IPS-11a (cell line): ENCODE data around the gene DPP10.

Experiments used
- H3K4me3 ChIP-seq: one replicate; pipeline ENCODE4 v1.5.1; 2013; ENCODE audit warnings: low read depth, low read length, control low read depth

The DPP10 gene

GRCh38 chr2:114789989-114790388, 347.5 kb downstream of the DPP10 start:
- no peak overlapping the region for H3K4me3 ChIP-seq

GRCh38 chr2:114797540-114797939, 355.1 kb downstream of the DPP10 start:
- no peak overlapping the region for H3K4me3 ChIP-seq

DNA sequence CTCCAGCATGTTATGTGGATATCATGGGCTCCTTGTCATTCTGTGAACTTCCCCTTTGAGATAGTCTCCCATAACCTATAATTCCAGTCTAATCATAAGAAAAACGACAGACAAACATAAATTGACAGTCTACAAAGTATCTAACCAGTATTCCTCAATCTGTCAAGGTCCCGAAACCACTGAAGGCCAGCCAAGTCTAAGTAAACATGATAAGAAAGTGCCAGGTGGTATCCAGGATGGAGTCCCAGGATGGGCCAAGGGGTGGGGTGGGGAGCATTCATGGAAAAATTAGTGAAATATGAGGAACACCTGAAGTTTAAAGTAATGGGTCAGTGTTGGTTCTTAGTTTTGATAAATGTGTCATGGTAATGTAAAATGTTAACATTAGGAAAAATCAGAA, 355.5 kb downstream of the DPP10 start:
- no peak overlapping the region for H3K4me3 ChIP-seq

DNA sequence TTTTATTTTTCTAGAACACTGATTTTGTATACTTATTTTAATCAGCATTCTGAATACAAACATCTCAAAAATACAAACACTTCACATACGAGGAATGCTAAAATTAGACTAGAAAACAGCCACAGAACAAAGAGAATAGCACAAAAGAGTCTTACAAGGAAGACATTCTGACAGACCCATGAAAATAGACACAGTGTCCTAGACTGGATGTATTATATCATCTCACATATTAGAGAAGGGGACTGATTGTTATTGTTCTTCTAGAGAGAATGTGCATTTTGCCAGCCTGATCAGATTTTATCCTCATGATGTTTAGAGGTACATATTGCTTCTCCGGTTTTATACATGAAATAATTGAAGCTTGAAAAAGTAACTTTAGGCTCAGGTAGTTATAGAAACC, 357.9 kb downstream of the DPP10 start:
- no peak overlapping the region for H3K4me3 ChIP-seq

DNA sequence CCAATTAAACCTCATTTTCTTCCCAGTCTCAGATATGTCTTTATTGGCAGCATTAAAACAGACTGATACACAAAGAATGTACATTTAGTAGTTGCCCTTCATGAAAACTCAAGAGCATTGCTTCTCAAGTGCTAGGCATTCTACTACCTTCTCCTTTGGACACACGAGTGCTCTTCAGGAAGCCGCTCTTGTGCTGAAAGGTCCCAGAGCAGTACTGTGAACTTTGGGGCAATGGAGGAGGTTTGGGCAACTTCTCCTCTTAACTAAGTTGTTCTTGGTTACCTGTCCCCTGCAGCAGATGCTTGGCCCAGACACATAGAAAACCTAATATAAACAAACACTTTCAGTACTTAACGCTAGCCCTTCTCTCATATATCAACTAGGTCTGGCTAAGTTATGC, 362.8 kb downstream of the DPP10 start:
- H3K4me3 ChIP-seq = no peak overlapping the region

GRCh38 chr2:114810092-114810491, 367.7 kb downstream of the DPP10 start:
- H3K4me3 ChIP-seq = no peak overlapping the region

DNA sequence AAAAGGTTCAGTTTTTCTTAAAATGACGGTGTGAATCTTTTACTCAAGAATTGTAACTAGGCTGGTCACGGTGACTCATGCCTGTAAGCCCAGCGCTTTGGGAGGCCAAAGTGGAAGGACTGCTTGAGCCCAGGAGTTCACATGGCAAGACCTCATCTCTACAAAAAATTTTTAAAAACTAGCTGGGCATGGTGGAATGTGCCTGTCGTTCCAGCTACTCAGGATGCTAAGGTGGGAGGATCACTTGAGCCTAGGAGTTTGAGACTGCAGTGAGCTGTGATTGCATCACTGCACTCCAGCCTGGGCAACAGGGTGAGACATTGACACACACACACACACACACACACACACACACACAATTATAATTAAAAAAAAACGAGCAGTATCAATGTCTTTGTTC, 369.8 kb downstream of the DPP10 start:
- H3K4me3 ChIP-seq = no peak overlapping the region

DNA sequence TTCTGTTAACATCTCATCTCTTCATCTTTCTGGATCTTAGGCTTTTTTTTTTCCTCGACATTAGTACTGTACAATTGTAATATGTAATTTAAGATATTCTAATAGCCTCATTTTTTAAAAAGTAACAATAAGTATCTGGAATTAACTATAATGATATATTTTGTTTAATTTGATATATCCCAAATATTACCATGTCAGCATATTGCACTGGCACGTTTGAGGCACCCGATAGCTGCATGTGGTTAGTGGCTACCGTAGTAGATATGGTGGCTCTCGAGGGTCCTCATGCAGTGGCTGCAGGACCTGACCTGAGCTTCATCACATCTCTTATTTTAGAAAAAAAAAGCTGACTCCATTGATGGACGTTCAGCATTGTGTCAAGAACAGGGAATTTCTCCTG, 371.9 kb downstream of the DPP10 start:
- no peak overlapping the region for H3K4me3 ChIP-seq

- no peak overlapping the region for H3K4me3 ChIP-seq
Observed at GRCh38 chr2:114821055-114821454, 378.6 kb downstream of the DPP10 start.

DNA sequence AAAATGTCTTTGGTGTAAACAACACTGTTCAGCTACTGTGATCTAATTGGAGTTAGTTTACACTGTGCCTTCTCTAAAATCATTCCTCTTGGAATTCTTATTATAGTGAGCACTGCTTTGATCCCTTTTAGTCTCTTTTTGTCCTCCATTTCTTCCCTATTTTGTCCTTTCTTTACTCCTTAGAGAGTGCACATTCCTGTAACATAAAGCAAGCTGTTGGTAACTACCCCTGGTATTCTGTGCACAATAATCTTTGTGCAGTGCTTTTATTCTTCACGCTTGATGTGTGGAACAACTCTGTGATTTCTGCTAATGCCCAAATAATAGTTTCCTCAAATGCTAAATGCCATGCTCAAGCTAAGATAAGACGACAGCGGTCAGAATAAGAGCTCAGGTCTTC, 401.5 kb downstream of the DPP10 start:
- H3K4me3 ChIP-seq = no peak overlapping the region

- no peak overlapping the region for H3K4me3 ChIP-seq
Observed at GRCh38 chr2:114857196-114857595, 414.8 kb downstream of the DPP10 start.

DNA sequence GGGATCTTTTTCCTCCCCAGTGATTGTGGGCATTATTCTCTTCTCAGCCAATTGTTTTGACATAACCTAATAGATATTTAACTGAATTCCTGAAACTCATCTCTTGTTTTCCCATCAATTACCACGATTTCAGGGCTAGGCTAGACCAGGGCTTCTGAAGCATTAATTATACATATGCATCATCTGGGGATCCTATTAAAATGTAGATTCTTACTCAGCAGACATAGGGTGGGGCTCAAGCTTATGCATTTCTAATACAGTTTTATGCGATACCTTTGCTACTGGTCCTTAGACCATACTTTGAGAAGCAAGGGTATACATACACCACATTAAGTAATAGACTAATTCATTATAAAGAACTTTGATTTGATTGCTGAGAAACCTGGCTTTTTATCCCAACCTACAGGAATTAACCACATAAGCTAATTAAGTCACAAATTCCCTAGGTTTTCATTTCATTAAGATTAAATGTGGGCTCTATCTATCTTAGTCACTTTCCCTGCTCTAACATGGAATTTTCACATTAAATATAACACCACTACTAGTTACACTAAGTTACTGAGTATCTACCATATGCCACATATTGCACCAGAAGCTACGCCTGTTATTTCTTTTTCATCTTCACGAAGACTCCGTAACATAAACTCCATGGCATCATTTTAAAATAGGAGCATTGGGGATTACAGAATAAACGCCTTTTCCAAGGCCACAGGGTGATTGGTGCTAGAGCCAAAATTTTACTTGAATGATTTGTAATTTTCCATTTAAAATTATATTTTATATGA, 417.5 kb downstream of the DPP10 start:
- H3K4me3 ChIP-seq = no peak overlapping the region

- no peak overlapping the region for H3K4me3 ChIP-seq
Observed at GRCh38 chr2:114862243-114862642, 419.8 kb downstream of the DPP10 start.

GRCh38 chr2:114864901-114865300, 422.5 kb downstream of the DPP10 start:
- H3K4me3 ChIP-seq = no peak overlapping the region

DNA sequence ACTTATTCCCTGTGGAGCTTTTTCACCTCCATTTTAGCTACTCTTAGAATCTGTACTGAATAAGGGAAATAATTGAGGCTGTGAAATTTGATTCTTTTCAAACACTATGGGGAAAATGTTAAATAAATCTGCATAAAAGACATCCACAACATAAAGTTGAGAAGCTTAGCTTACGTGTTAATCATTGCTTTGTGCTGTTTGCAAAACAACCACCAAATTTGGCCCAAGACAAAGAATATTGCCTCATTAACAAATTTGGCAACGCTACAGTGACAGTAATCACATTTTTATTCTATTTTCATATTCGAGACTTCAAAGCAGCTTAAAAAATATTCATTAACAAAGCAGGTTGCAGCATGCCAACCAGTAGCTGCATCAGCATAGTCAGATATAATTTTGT, 437.6 kb downstream of the DPP10 start:
- no peak overlapping the region for H3K4me3 ChIP-seq

GRCh38 chr2:114919985-114920384, 477.5 kb downstream of the DPP10 start:
- no peak overlapping the region for H3K4me3 ChIP-seq

GRCh38 chr2:114922076-114922475, 479.6 kb downstream of the DPP10 start:
- H3K4me3 ChIP-seq = no peak overlapping the region

- H3K4me3 ChIP-seq = no peak overlapping the region
Observed at GRCh38 chr2:114925296-114926255, 483.1 kb downstream of the DPP10 start.

DNA sequence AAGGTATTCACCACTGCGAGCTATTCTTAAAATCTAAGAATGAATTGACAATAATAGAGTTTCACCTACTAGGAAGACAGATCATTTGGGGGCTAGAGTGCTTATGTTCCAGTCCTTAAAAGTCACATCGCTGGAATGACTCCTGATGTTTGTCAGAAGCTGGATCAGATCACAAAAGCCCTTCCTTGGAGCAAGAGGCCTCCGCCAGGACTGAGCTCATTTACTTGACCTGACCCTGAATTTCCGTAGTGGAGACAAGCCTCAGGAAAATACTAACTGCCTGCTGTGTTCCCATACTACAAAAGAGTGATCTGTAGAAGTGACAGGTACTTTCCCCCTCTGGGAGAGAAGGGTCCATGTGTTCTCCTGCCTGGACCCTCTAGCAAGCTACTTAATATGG, 483.9 kb downstream of the DPP10 start:
- H3K4me3 ChIP-seq = no peak overlapping the region

GRCh38 chr2:114929225-114929624, 486.8 kb downstream of the DPP10 start:
- no peak overlapping the region for H3K4me3 ChIP-seq

GRCh38 chr2:114933671-114934241, 491.3 kb downstream of the DPP10 start:
- no peak overlapping the region for H3K4me3 ChIP-seq

- H3K4me3 ChIP-seq = no peak overlapping the region
Observed at GRCh38 chr2:114935031-114935430, 492.6 kb downstream of the DPP10 start.
